ENCODE data around the gene DAP. TPM values are rescaled to one million over a fixed set of nuclear protein-coding genes. Genes with fewer than 3 reads are reported as not detected.

The DAP gene
- total and polyA plus RNA-seq, 2 of the 4 experiments (the other 2 are of a cell fraction): 49.6 to 189 TPM

GRCh38 chr5:10711562-10711961, 49.5 kb downstream of the DAP start:
- 100% methylated on average over 1 of the region's 6 CpGs; no CpG with 5 or more reads in 1 of the 2 experiments for WGBS, 2 experiments (ENCODE audit: extremely low coverage in 2 of 2, insufficient read length in 1 of 2)

More at GRCh38 chr5:10711562-10711961, 49.5 kb downstream of the DAP start:
- H3K56ac ChIP-seq (ENCODE audit: extremely low read depth, insufficient read depth, low read length): no peak overlapping the region
- intact Hi-C loops (cut with micrococcal nuclease) (no loop called here), in situ Hi-C loops (cut with MboI; ENCODE audit: low sequenced_read_pairs) (no loop called here), dilution Hi-C loops (cut with HindIII; ENCODE audit: low sequenced_read_pairs, unreplicated experiment) (no loop called here)
- TF ChIP-seq CHD1 (IDR thresholded peaks at IDR 0.05; ENCODE audit: low read depth, low read length) (no peak), MAFK (IDR thresholded peaks at IDR 0.05; ENCODE audit: low read depth, low read length) (no peak)
- H4K20me1 ChIP-seq (ENCODE audit: insufficient read depth, low read length): peaks cover 33% of the 10 kb centered on the region; the same call in 1 of the 2 replicates
- no peak overlapping the region for H3K18ac ChIP-seq (ENCODE audit: low read depth, low read length)
- 0 out of 2 replicates have a peak overlapping the region, but pooled peaks have one; percentile 15 for H2BK20ac ChIP-seq (ENCODE audit: low read depth, low read length)
- H2BK15ac ChIP-seq (ENCODE audit: low read depth, low read length): no peak overlapping the region
- no peak overlapping the region for H2AFZ ChIP-seq (replicated peaks; ENCODE audit: low read length, poor library complexity)
- H3K4me1 ChIP-seq (ENCODE audit: control insufficient read depth, insufficient read depth, low read length): peaks cover 11% of the 10 kb centered on the region
- ATAC-seq (ENCODE audit: low read depth) (no peak), DNase-seq (no peak)
- BruUV-seq (replicated peaks): no TSS peak
- H3K9ac ChIP-seq (ENCODE audit: low read depth, low read length): no peak overlapping the region
- no peak overlapping the region for H3K23ac ChIP-seq (ENCODE audit: low read depth, low read length)
- H3K36me3 ChIP-seq (ENCODE audit: control insufficient read depth, insufficient read depth, low read length): peaks cover 45% of the 10 kb centered on the region
- H3K9me1 ChIP-seq (ENCODE audit: insufficient read depth, low read length): peaks cover 51% of the 10 kb centered on the region
- peak overlapping the region; percentile 35; the same call in 1 of the 2 replicates for H2AK5ac ChIP-seq (ENCODE audit: low read depth, low read length)
- no peaks in the 10 kb centered on the region for H3K27me3 ChIP-seq (ENCODE audit: control insufficient read depth, insufficient read depth, low read length)
- peak overlapping the region in 1 of 2 experiments; percentile 5; a peak in 1 of 4 replicates for H4K8ac ChIP-seq (ENCODE audit: low read depth in 2 of 2, low read length in 2 of 2)
- H3K27ac ChIP-seq (ENCODE audit: insufficient read depth, low read length): no peak overlapping the region
- H4K5ac ChIP-seq (ENCODE audit: low read depth, low read length): no peak overlapping the region
- no peak overlapping the region for H4K91ac ChIP-seq (ENCODE audit: insufficient read depth, low read depth, low read length)
- no peak overlapping the region for H2BK5ac ChIP-seq (ENCODE audit: low read depth, low read length, poor library complexity, severe bottlenecking)
- peaks cover 68 to 94% of the 10 kb centered on the region in 2 experiments for H3K79me1 ChIP-seq (ENCODE audit: low read depth in 1 of 2, low read length in 2 of 2)
- H3K4me3 ChIP-seq (ENCODE audit: insufficient read depth, low read depth, low read length): no peak overlapping the region
- no peak overlapping the region for H3K4ac ChIP-seq (ENCODE audit: low read depth, low read length)
- ChIA-PET POLR2A (ENCODE audit: unreplicated experiment) (no interaction called here), CTCF (no interaction called here)
- no peak overlapping the region for H2BK120ac ChIP-seq (ENCODE audit: low read depth, low read length)
- no peak overlapping the region for H2AK9ac ChIP-seq (replicated peaks; ENCODE audit: low read depth, low read length, poor library complexity)
- no peaks in the 10 kb centered on the region for H3K9me3 ChIP-seq (ENCODE audit: control insufficient read depth, insufficient read depth, low read length)
- peak overlapping the region; percentile 21; the same call in 1 of the 2 replicates for H3K14ac ChIP-seq (replicated peaks; ENCODE audit: low read depth, low read length)
- H3K4me2 ChIP-seq (ENCODE audit: low read depth, low read length): no peak overlapping the region
